Inflammatory macrophage treated with lipopolysaccharide for 1 hour (primary cell): ENCODE results near the gene HLA-DMB.

Source experiments
- DNase-seq, 2 donors: peaks; one replicate each; pipeline ENCODE4 v3.0.0-alpha.2; 2020 to 2022

HLA-DMB gene

GRCh38 chr6:32905078-32905477, 35.8 kb downstream of the HLA-DMB start:
- no peak for DNase-seq

- DNase-seq = no peak
These were observed 36.9 kb downstream of the HLA-DMB start for GRCh38 chr6:32903952-32904351.

- no peak for DNase-seq
These were observed 45.9 kb downstream of the HLA-DMB start for GRCh38 chr6:32895006-32895345.

GRCh38 chr6:32894085-32895005, 46.5 kb downstream of the HLA-DMB start:
- peak; percentile 84 to 99 for DNase-seq

- peak; percentile 40 to 59 for DNase-seq
These were observed 50.0 kb downstream of the HLA-DMB start for GRCh38 chr6:32890831-32891230.

GRCh38 chr6:32889533-32889932, 51.3 kb downstream of the HLA-DMB start:
- no peak for DNase-seq

GRCh38 chr6:32888576-32888975, 52.3 kb downstream of the HLA-DMB start:
- no peak for DNase-seq

- DNase-seq = no peak
These were observed 53.2 kb downstream of the HLA-DMB start for GRCh38 chr6:32887616-32888015.

GRCh38 chr6:32886681-32887383, 54.0 kb downstream of the HLA-DMB start:
- no peak for DNase-seq

GRCh38 chr6:32885698-32886286, 55.0 kb downstream of the HLA-DMB start:
- DNase-seq = peak; percentile 70 to 97
